ENCODE measurements around the gene DTNBP1.

Gene DTNBP1

GRCh38 chr6:15586503-15586902 is 76.3 kb downstream of the DTNBP1 start:
- no peak for DNase-seq

- no peak for DNase-seq
Measured at GRCh38 chr6:15585760-15586214, 77.0 kb downstream of the DTNBP1 start.

GRCh38 chr6:15582499-15582898 is 80.3 kb downstream of the DTNBP1 start:
- no peak for DNase-seq

- no peak for DNase-seq
Measured at GRCh38 chr6:15581751-15582150, 81.1 kb downstream of the DTNBP1 start.

- DNase-seq, result no peak
Measured at GRCh38 chr6:15580326-15580725, 82.5 kb downstream of the DTNBP1 start.

- DNase-seq, result no peak
Measured at GRCh38 chr6:15578716-15579391, 84.0 kb downstream of the DTNBP1 start.

- DNase-seq, result no peak
Measured at GRCh38 chr6:15577550-15578171, 85.2 kb downstream of the DTNBP1 start.

GRCh38 chr6:15577106-15577505 is 85.7 kb downstream of the DTNBP1 start:
- no peak for DNase-seq

GRCh38 chr6:15575357-15576033 is 87.3 kb downstream of the DTNBP1 start:
- DNase-seq, result no peak

GRCh38 chr6:15574486-15574885 is 88.3 kb downstream of the DTNBP1 start:
- no peak for DNase-seq

GRCh38 chr6:15574023-15574422 is 88.8 kb downstream of the DTNBP1 start:
- DNase-seq, result no peak

GRCh38 chr6:15573384-15573783 is 89.4 kb downstream of the DTNBP1 start:
- DNase-seq, result no peak

- DNase-seq, result no peak
Measured at GRCh38 chr6:15572296-15573016, 90.4 kb downstream of the DTNBP1 start.

GRCh38 chr6:15570171-15570570 is 92.7 kb downstream of the DTNBP1 start:
- no peak for DNase-seq

GRCh38 chr6:15569035-15569995 is 93.5 kb downstream of the DTNBP1 start:
- no peak for DNase-seq

- DNase-seq, result no peak
Measured at GRCh38 chr6:15562977-15563376, 99.9 kb downstream of the DTNBP1 start.

GRCh38 chr6:15561447-15562199 is 101.2 kb downstream of the DTNBP1 start:
- DNase-seq, result no peak

GRCh38 chr6:15560713-15561112 is 102.1 kb downstream of the DTNBP1 start:
- no peak for DNase-seq

GRCh38 chr6:15557174-15557573 is 105.7 kb downstream of the DTNBP1 start:
- no peak for DNase-seq

- no peak for DNase-seq
Measured at GRCh38 chr6:15556711-15557110, 106.1 kb downstream of the DTNBP1 start.
